Small intestine (tissue), 7 donors: ENCODE measurements around the gene ZC3H15. TPM values are rescaled to one million over a fixed set of nuclear protein-coding genes. Genes with fewer than 3 reads are reported as not detected.
A peak's percentile ranks its signal among the peaks of the same experiment; 100 is the strongest.
"Not testable (repeated sequence)": the region's sequence is repeated elsewhere in the genome, so short reads cannot be mapped to it uniquely, and the experiment has no call there.

Experiments
- DNase-seq, 2 donors: peaks; one replicate each; pipeline versions ENCODE4 v3.0.0 to v3.0.0-alpha.2; 2013
- FAIRE-seq: peaks from 2 replicates; lab custom pipeline; 2012; peaks lifted over from hg19 to GRCh38; lab: Jason Lieb, UNC
- H3K27ac ChIP-seq, 3 donors: one replicate each; pipeline ENCODE4 v1.5.1; 2013; ENCODE audit warnings: low read length in 2 of 3, mild to moderate bottlenecking in 2 of 3, control low read depth in 1 of 3, inconsistent platforms in 1 of 3, low read depth in 1 of 3, moderate library complexity in 1 of 3
- H3K27me3 ChIP-seq, 3 donors: one replicate each; pipeline ENCODE4 v1.6.1; 2013; ENCODE audit warnings: low read length in 3 of 3, inconsistent platforms in 1 of 3; ENCODE audit not compliant: control insufficient read depth in 3 of 3, insufficient read depth in 3 of 3
- H3K36me3 ChIP-seq, 3 donors: one replicate each; pipeline ENCODE4 v1.6.1; 2013; ENCODE audit warnings: low read length in 3 of 3, inconsistent platforms in 1 of 3, low read depth in 1 of 3, mild to moderate bottlenecking in 1 of 3, moderate library complexity in 1 of 3; ENCODE audit not compliant: control insufficient read depth in 3 of 3, insufficient read depth in 2 of 3
- H3K4me1 ChIP-seq, 3 donors: one replicate each; pipeline ENCODE4 v1.6.1; 2013; ENCODE audit warnings: low read length in 2 of 3, inconsistent platforms in 1 of 3, low read depth in 1 of 3, mild to moderate bottlenecking in 1 of 3, moderate library complexity in 1 of 3; ENCODE audit not compliant: control insufficient read depth in 3 of 3, insufficient read depth in 2 of 3
- H3K4me3 ChIP-seq, 3 donors: one replicate each; pipeline ENCODE4 v1.5.1; 2013; ENCODE audit warnings: low read length in 3 of 3, control low read depth in 1 of 3, inconsistent platforms in 1 of 3, low read depth in 1 of 3, mild to moderate bottlenecking in 1 of 3, moderate library complexity in 1 of 3
- H3K9me3 ChIP-seq, 2 donors: one replicate each; pipeline ENCODE4 v1.6.1; 2013; ENCODE audit warnings: low read depth in 1 of 2, low read length in 1 of 2; ENCODE audit not compliant: control insufficient read depth in 2 of 2, insufficient read depth in 1 of 2
- WGBS, 3 donors: extraction: QIAGEN DNeasy Blood & Tissue Kit; methylation state at CpG; one replicate each; pipeline ENCODE4 v1.1.7; 2013; 5-methylcytosine and 5-hydroxymethylcytosine counted together
- polyA plus RNA-seq, 4 donors: library from polyadenylated mRNA; stranded (reverse) in 3 of 4; unstranded in 1 of 4; fragments of 200-250 nt in 3 of 4; fragments of 120-200 nt in 1 of 4; gene quantifications; one replicate each; pipeline versions ENCODE4 v1.2.1 to v1.2.3, GENCODE V29; 2013
- donor health status: healthy with polysubstance abuse.
- donor health status: control.
- donor health status: control.
- donor health status: Bipolar disorder and iron deficiency.
- donor health status: healthy.

Gene ZC3H15
- polyA plus RNA-seq, 4 donors: 60.0 to 101 (median 71.6) TPM

- not testable (repeated sequence) for H3K27me3 ChIP-seq, H3K4me1 ChIP-seq, FAIRE-seq, H3K36me3 ChIP-seq, H3K27ac ChIP-seq, DNase-seq, H3K4me3 ChIP-seq
- peaks cover 0 to 12% of the 10 kb centered on the region in 2 donors for H3K9me3 ChIP-seq
- WGBS, 3 donors: 86 to 95% (median 92%) methylated on average over 1 of the region's 1 CpG
These were observed 11.8 kb upstream of the ZC3H15 start for GRCh38 chr2:186474239-186474638.

DNA sequence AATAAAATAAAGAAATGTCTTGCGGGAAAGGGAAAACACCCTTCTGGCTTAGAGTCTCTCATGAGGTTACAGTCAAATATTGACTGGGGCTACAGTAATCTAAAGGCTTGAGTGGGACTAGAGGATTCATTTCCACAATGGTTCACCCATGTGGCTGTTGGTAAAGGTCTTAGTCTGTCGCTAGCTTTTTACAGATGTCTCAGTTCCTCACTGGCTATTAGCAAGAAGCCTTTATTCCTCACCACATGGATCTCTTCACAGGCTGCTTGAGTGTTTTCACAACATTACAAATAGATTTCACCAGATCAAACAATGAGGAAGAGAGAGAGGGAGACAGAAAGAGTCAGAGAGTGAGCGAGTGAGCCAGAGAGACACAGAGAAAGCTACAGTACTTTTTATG is 8.3 kb upstream of the ZC3H15 start:
- Histone ChIP-seq H3K27ac (no peak overlapping the region), H3K4me1 (no peaks in the 10 kb centered on the region), H3K27me3 (no peaks in the 10 kb centered on the region), H3K36me3 (peaks cover 0 to 7% (median 0%) of the 10 kb centered on the region in 3 donors), H3K9me3 (peaks cover 0 to 5% of the 10 kb centered on the region in 2 donors), H3K4me3 (no peak overlapping the region)
- DNase-seq (no peak), FAIRE-seq (no peak)
- 85 to 97% (median 95%) methylated on average over 3 of the region's 3 CpGs for WGBS, 3 donors

DNA sequence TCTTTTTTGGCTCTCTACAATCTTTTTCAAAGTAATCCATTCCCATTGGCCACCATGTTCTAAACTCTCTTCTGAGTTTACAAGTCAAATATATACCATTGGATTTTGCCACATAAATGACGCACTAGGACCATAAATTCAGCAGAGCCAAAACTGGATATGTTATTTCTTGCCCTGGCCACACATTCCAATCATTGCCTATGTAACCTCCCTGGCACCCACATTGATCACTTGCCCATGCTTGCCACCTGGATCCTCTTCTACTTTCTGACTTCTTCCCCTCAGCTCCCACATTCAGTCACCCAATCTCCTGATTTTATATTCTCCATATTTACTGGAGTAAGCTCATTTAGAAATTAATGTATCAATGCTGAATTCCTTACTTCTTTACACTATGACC is 5.1 kb upstream of the ZC3H15 start:
- no peak for DNase-seq
- Histone ChIP-seq H3K27ac (no peak overlapping the region), H3K27me3 (no peaks in the 10 kb centered on the region), H3K9me3 (no peaks in the 10 kb centered on the region), H3K4me1 (peaks cover 0 to 6% (median 0%) of the 10 kb centered on the region in 3 donors), H3K36me3 (peaks cover 0 to 4% (median 0%) of the 10 kb centered on the region in 3 donors), H3K4me3 (no peak overlapping the region)
- no peak for FAIRE-seq
- WGBS, 3 donors: 92 to 100% (median 99%) methylated on average over 1 of the region's 1 CpG

- DNase-seq: peak; percentile 81 to 91
- no peak for FAIRE-seq
These were observed 1.9 kb upstream of the ZC3H15 start for GRCh38 chr2:186484062-186484735.

DNA sequence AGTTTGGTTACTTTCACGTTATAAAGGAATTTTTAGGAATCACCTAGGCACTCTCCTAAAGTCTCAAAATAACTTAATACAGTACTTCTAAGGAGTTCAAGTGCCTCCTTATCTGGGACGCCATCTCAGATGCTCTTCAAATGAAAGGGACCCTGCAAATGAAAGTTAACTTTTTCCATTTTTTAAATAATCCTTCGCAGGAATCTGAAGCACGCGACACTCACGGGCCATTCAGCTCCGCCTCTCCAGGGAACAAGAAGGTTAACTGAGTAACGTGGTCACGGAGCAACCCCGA is 537 bp upstream of the ZC3H15 start:
- WGBS, 3 donors: 0 to 1% (median 0%) methylated on average over 10 of the region's 10 CpGs
- Histone ChIP-seq H3K36me3 (no peaks in the 10 kb centered on the region), H3K27ac (peak overlapping the region; percentile 91 to 98 (median 97)), H3K4me3 (peak overlapping the region; percentile 65 to 98 (median 88)), H3K27me3 (no peaks in the 10 kb centered on the region), H3K4me1 (peaks cover 0 to 12% (median 9%) of the 10 kb centered on the region in 3 donors), H3K9me3 (no peaks in the 10 kb centered on the region)
- FAIRE-seq: no peak
- no peak for DNase-seq

More at GRCh38 chr2:186484062-186484735, 1.9 kb upstream of the ZC3H15 start:
- no peaks in the 10 kb centered on the region for H3K9me3 ChIP-seq
- peaks cover 0 to 12% (median 7%) of the 10 kb centered on the region in 3 donors for H3K4me1 ChIP-seq
- no peaks in the 10 kb centered on the region for H3K27me3 ChIP-seq
- H3K36me3 ChIP-seq: peaks cover 0 to 4% (median 0%) of the 10 kb centered on the region in 3 donors
- H3K27ac ChIP-seq: peak overlapping the region; percentile 24 to 97 (median 62)
- WGBS, 3 donors: 19 to 53% (median 29%) methylated on average over 6 of the region's 6 CpGs
- peak overlapping the region in 2 of 3 donors; percentile 31 to 39 for H3K4me3 ChIP-seq

DNA sequence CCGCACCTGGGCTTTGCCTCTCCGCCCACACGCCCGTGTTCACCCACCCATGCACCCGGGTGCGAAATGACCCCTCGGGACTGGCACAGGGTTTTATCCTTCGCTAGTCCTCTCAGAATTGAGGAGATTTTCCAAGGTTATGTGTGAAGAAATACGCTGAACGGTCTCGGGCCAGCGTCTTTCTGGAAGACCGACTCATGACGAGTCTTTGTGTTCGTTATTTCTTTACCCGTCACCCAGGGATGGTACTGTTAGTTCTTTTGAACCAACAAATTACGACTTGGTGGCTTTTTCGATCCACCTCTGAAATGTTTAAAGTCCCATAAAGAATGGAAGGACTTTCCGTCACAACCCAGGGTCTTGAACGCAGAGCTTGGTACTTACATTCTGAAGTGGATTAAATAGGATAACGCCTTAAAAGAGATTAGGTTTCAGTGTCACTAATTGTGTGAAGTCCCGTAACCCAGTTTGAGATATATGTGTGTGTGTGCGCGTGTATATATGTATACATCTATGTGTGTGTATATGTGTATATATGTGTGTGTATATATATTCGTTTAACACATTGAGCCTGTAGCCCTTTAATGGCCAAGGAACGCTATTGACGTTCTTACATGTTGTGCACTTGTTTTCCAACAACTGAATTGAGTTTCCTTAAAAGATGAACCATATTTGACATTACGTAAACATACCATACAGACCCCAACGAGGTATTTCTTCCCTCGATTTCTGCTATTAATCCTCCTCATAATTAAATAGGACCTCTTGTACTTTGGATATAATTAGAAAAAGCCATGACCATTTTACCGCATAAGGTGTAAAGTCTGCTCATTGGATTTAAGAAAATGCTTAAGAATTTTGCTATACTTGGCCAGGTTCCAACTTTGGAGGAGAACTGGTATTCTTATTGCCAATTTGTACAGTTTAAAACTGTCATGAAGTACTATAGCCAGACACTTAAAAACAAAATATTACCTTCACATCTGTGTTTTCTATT is 889 bp downstream of the ZC3H15 start:
- Histone ChIP-seq H3K9me3 (no peaks in the 10 kb centered on the region), H3K4me3 (peak overlapping the region; percentile 88 to 98 (median 96)), H3K4me1 (peaks cover 0 to 12% (median 11%) of the 10 kb centered on the region in 3 donors), H3K27me3 (no peaks in the 10 kb centered on the region), H3K36me3 (no peaks in the 10 kb centered on the region), H3K27ac (peak overlapping the region; percentile 77 to 98 (median 97))
- 0 to 2% (median 2%) methylated on average over 31 of the region's 31 CpGs for WGBS, 3 donors
- DNase-seq (peak; percentile 37 to 43), FAIRE-seq (no peak)

DNA sequence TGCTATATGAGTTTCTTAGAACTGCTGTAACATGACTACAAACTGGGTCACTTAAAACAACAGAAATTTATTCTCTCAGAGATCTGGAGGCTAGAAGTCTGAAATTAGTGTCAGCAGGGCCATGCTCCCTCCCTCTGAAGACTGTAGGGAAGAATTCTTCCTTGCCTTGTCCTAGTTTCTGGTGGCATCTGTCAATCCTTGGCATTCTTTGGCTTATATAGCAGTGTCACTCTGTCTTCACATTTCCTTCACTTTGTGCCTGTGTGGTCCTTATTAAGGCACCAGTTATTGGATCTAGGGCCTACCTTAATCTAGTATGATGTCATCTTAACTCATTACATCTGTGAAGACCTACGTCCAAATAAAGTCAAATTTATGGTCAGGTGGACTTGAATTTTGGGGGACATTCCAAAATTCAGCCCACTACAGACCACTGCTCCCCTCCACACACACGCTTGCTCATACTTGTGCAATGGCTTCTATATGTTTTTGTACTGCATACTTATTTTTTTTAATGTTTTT is 7.6 kb downstream of the ZC3H15 start:
- H3K36me3 ChIP-seq: peaks cover 0 to 11% (median 8%) of the 10 kb centered on the region in 3 donors
- 80 to 90% (median 81%) methylated on average over 2 of the region's 2 CpGs for WGBS, 3 donors
- no peaks in the 10 kb centered on the region for H3K9me3 ChIP-seq
- FAIRE-seq (no peak), DNase-seq (no peak)
- no peak overlapping the region for H3K4me3 ChIP-seq
- H3K27me3 ChIP-seq: no peaks in the 10 kb centered on the region
- H3K27ac ChIP-seq: no peak overlapping the region
- H3K4me1 ChIP-seq: peaks cover 0 to 9% (median 0%) of the 10 kb centered on the region in 3 donors

GRCh38 chr2:186496401-186496800 is 10.3 kb downstream of the ZC3H15 start:
- peaks cover 0 to 15% (median 13%) of the 10 kb centered on the region in 3 donors for H3K36me3 ChIP-seq
- H3K4me1 ChIP-seq: peaks cover 0 to 4% (median 0%) of the 10 kb centered on the region in 3 donors
- H3K27ac ChIP-seq: no peak overlapping the region
- no peaks in the 10 kb centered on the region for H3K27me3 ChIP-seq
- FAIRE-seq (no peak), DNase-seq (peak in 1 of 2 donors; percentile 6)
- 88 to 95% (median 88%) methylated on average over 7 of the region's 7 CpGs for WGBS, 3 donors
- H3K4me3 ChIP-seq: no peak overlapping the region
- no peaks in the 10 kb centered on the region for H3K9me3 ChIP-seq
